Hematopoietic multipotent progenitor cell (in vitro differentiated cells): ENCODE results near the gene KCNH2. TPM values are rescaled to one million over a fixed set of nuclear protein-coding genes. Genes with fewer than 3 reads are reported as not detected.
"Not testable (repeated sequence)": the region's sequence is repeated elsewhere in the genome, so short reads cannot be mapped to it uniquely, and the experiment has no call there.

Experiments used
- DNase-seq, 3 donors: peaks; one replicate each; pipeline ENCODE4 v3.0.0-alpha.2; 2011 to 2015; ENCODE audit warnings: low read depth in 2 of 3, low spot score in 2 of 3
- total RNA-seq: library from RNA; depleted of rRNA; stranded (reverse); fragments of >200 nt; gene quantifications from one replicate; pipeline ENCODE4 v1.2.3, GENCODE V29; 2012

Gene KCNH2
- 53.9 TPM for total RNA-seq

GRCh38 chr7:150978126-150978789 is at the start of gene KCNH2:
TSS of gene KCNH2 (minus strand) at chr7:150978321. CDS start at chr7:150977913, 408 bp downstream.
- no peak for DNase-seq

GRCh38 chr7:151027728-151028130 is 49.6 kb upstream of the KCNH2 start:
- DNase-seq: not testable (repeated sequence)

DNA sequence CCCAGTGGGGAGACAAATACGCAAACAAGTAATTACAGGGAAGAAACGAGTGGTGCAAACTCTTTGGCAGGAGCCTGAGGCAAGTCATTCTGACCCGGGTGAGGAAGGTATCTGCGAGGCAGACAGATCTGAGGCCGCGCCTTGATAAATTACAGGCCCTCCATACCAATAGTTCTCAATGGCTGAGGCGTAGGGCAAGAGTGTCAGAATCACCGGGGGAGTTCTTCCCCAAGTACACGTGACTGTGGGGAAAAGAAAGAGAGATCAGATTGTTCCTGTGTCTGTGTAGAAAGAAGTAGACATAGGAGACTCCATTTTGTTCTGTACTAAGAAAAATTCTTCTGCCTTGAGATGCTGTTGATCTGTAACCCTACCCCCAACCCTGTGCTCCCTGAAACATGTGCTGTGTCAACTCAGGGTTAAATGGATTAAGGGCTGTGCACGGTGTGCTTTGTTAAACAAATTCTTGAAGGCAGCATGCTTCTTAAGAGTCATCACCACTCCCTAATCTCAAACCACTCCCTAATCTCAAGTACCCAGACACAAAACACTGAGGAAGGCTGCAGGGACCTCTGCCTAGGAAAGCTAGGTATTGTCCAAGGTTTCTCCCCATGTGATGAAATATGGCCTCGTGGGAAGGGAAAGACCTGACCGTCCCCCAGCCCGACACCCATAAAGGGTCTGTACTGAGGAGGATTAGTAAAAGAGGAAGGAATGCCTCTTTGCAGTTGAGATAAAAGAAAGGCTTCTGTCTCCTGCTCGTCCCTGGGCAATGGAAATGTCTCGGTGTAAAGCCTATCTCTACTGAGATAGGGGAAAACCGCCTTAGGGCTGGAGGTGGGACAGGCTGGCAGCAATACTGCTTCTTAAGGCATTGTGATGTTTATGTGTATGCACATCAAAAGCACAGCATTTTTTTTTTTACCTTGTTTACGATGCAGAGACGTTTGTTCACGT is 48.9 kb upstream of the KCNH2 start:
- not testable (repeated sequence) for DNase-seq

GRCh38 chr7:151025924-151026671 is 48.0 kb upstream of the KCNH2 start:
- no peak for DNase-seq

DNA sequence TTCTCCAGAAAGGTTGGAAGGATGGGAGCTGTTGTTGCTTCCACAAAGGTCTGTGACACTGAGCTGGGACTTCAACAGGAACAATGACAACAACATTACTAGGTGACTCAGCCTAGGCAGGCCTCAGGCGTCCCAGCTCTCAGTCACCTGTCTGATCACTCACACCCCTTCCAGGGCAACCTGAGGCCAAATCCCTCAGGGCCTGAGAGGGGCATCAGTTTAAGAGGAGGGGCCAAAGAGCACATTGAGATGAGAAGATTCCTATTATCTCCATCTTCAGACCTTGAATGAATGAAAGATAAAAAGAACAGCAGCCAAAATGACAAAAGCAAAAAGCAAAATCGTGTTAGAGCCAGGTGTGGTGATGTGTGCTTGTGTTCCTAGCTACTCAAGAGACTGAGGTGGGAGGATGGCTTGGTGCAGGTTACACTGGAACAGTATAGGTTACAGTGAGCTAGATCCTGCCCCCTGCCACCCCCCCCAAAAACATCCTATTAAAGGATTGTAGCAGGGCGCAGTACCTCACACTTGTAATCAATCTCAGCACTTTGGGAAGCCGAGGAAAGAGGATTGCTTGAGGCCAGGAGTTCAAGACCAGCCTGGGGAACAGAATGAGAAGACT is 46.4 kb upstream of the KCNH2 start, which contains the start of gene ATG9B:
Gene ATG9B, minus strand, starts transcription at position 60 of the 622 bp plus-strand sequence. CDS start 71 bp downstream, outside the sequence.
- no peak for DNase-seq

- no peak for DNase-seq
Measured at GRCh38 chr7:151023232-151023631, 45.1 kb upstream of the KCNH2 start.

DNA sequence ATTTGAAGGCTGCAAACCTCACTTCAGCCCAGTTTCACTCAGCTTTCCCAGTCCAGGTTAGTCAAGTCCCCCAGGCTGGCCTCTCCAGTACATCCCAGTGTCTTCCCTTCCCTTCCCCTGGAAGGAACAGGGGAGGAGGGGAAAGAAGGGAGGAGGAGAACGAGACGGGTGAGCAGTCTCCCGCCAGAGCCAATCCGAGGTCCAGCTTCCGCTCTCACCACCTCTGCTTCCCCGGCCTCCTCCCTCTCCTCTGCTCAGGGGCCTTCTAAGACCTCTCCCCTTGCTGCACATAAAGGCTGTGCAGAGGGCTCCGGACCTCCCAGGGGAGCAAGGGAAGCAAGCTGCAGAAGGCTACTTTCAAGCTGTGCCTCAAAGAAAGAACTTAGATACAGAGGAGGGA is 42.1 kb upstream of the KCNH2 start:
- no peak for DNase-seq

GRCh38 chr7:151019130-151019447 is 41.0 kb upstream of the KCNH2 start:
- DNase-seq: no peak

DNA sequence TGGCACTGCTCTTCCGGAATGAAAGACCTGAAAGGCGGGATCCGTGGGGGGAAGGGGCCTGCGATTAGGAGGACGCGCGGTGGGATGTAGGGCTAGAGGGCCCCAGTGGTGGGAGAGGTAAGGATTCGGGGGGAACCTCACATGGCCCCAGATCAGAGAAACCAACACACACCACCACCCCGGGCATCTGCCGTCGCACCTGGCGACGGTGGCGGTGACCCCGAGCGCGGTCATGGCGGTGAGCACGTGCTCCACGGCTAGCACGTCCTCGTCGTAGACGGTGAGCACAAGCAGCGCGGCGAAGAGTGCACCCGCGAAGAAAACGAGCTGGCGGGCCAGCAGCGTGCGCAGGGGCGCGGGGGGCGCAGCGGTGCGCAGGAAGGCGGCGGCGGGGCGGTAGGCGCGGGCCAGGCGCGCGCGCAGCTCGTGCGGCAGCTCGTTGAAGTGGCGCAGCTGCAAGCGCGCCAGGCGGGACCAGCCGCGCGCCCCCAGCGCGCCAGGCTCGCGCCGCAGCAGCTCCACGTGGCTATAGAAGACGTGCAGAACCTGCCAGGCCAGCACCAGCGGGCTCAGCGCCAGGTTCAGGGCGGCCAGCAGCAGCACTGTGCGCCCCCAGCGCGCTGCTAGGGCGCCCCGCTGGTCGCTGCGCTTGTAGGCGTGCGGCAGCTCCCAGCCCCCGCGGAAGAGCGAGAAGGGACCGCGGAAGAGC is 40.5 kb upstream of the KCNH2 start:
- peak in 1 of 3 donors; percentile 25 for DNase-seq

DNA sequence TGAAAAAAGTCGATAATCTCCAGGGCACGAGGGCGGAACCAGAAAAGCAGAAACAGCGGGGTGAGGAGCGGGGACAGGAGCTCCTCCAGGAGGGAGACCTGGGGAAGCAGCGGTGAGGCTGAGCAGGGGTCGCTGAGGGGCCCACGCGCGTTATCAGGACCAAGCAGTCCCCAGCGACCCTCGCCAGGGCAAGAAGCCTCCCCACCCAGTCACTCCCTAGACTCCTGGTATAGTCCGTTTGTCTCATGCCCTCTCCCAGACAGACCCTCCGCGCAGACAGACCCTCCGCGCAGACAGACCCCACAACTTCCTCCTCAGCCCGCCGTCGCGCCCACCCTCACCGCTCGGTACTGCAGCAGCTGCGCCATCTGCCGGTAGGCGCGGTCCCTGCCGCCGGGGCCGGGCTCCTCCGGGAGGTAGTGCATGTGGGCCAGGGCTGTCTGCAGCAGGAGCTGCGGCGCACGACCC is 39.9 kb upstream of the KCNH2 start:
- DNase-seq: peak in 2 of 3 donors; percentile 79 to 82

GRCh38 chr7:151017370-151017952 is 39.3 kb upstream of the KCNH2 start:
- DNase-seq: no peak

GRCh38 chr7:151016942-151017341 is 38.8 kb upstream of the KCNH2 start:
- DNase-seq: no peak

GRCh38 chr7:151016505-151016904 is 38.4 kb upstream of the KCNH2 start:
- DNase-seq: no peak

- no peak for DNase-seq
Measured at GRCh38 chr7:151015967-151016366, 37.8 kb upstream of the KCNH2 start.

DNA sequence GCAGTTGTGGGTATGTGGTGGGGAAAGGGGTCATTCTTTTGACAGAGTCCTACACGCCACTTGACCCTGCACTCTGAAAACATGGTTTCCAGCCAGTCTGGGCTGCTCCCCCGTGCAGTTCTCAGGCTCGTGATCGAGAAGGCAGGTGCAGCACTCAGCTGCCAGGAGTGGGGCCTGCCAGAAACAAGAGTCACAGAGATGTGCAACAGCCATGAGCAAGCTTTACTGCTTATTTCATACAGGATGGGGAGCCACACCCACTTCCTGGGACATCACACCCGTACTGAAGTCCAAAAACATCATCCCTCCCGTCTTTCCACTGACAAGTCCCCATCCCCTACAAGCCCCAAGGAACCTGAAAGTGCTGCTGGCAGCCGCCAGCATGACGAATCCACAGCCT is 36.8 kb upstream of the KCNH2 start:
- no peak for DNase-seq

GRCh38 chr7:151013733-151014497 is 35.8 kb upstream of the KCNH2 start:
- peak; percentile 91 to 97 (median 96) for DNase-seq

GRCh38 chr7:151013356-151013732 is 35.2 kb upstream of the KCNH2 start:
- no peak for DNase-seq

GRCh38 chr7:151012911-151013347 is 34.8 kb upstream of the KCNH2 start:
- peak in 1 of 3 donors; percentile 61 for DNase-seq
